SU-DHL-6 (cell line): Measurements from ENCODE around the gene PRKAR1B.

Experiments
- EZH2phosphoT487 ChIP-seq: fragments of 200-600 bp; sonication (generic), shearing (Covaris generic); conservative IDR thresholded peaks from 2 replicates; pipeline ENCODE4 v1.6.1; 2018; ENCODE audit warnings: mild to moderate bottlenecking, antibody characterized with exemption, low read length, moderate library complexity, mixed read lengths
- TF ChIP-seq, protein P1 (sequence below): fragments of 200-600 bp; sonication (generic); IDR thresholded peaks from one replicate; pipeline ENCODE4 v1.5.1; 2017; ENCODE audit warnings: antibody characterized with exemption, mild to moderate bottlenecking, low read length, moderate library complexity; ENCODE audit not compliant: insufficient read depth, poor library complexity, severe bottlenecking

- TF ChIP-seq, protein P1, sequence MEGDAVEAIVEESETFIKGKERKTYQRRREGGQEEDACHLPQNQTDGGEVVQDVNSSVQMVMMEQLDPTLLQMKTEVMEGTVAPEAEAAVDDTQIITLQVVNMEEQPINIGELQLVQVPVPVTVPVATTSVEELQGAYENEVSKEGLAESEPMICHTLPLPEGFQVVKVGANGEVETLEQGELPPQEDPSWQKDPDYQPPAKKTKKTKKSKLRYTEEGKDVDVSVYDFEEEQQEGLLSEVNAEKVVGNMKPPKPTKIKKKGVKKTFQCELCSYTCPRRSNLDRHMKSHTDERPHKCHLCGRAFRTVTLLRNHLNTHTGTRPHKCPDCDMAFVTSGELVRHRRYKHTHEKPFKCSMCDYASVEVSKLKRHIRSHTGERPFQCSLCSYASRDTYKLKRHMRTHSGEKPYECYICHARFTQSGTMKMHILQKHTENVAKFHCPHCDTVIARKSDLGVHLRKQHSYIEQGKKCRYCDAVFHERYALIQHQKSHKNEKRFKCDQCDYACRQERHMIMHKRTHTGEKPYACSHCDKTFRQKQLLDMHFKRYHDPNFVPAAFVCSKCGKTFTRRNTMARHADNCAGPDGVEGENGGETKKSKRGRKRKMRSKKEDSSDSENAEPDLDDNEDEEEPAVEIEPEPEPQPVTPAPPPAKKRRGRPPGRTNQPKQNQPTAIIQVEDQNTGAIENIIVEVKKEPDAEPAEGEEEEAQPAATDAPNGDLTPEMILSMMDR: no peak
- TF ChIP-seq EZH2phosphoT487: no peak
These were observed 126.7 kb downstream of the PRKAR1B start for GRCh38 chr7:600149-601035.
